ENCODE results near the gene ARTN.
A peak's percentile ranks its signal among the peaks of the same experiment; 100 is the strongest.

ARTN gene

GRCh38 chr1:43973981-43974442 lies 40.4 kb downstream of the ARTN start:
- DNase-seq = peak; percentile 23

- DNase-seq = peak; percentile 98
Observed at GRCh38 chr1:43974443-43975248, 41.0 kb downstream of the ARTN start, which contains the start of gene ATP6V0B. Gene ATP6V0B, plus strand, starts transcription at chr1:43974960. Its CDS starts 81 bp downstream, at chr1:43975041.

GRCh38 chr1:43975249-43975961 lies 41.8 kb downstream of the ARTN start:
- DNase-seq = peak; percentile 33

- DNase-seq = no peak
Observed at GRCh38 chr1:43976045-43976444, 42.4 kb downstream of the ARTN start.

GRCh38 chr1:43976890-43977289 lies 43.3 kb downstream of the ARTN start:
- no peak for DNase-seq

GRCh38 chr1:43977376-43978263 lies 44.0 kb downstream of the ARTN start:
- DNase-seq = no peak

GRCh38 chr1:43978264-43978550 lies 44.6 kb downstream of the ARTN start:
- no peak for DNase-seq

GRCh38 chr1:43978551-43979260 lies 45.1 kb downstream of the ARTN start, which contains the start of gene B4GALT2:
Gene B4GALT2, plus strand, starts transcription at chr1:43979210. Its CDS starts 1,951 bp downstream, at chr1:43981161.
- peak; percentile 68 for DNase-seq

GRCh38 chr1:43979261-43979527 lies 45.6 kb downstream of the ARTN start:
- DNase-seq = no peak

- peak; percentile 69 for DNase-seq
Observed at GRCh38 chr1:43979528-43980254, 46.1 kb downstream of the ARTN start.

GRCh38 chr1:43980255-43981134 lies 46.9 kb downstream of the ARTN start:
- DNase-seq = no peak

- no peak for DNase-seq
Observed at GRCh38 chr1:43981135-43981491, 47.5 kb downstream of the ARTN start.

GRCh38 chr1:43981636-43982035 lies 48.0 kb downstream of the ARTN start:
- DNase-seq = no peak

- no peak for DNase-seq
Observed at GRCh38 chr1:43982241-43982640, 48.6 kb downstream of the ARTN start.

GRCh38 chr1:43982808-43983207 lies 49.2 kb downstream of the ARTN start:
- DNase-seq = no peak

GRCh38 chr1:43983253-43983899 lies 49.8 kb downstream of the ARTN start:
- DNase-seq = no peak

- no peak for DNase-seq
Observed at GRCh38 chr1:43984855-43985254, 51.3 kb downstream of the ARTN start.

- DNase-seq = no peak
Observed at GRCh38 chr1:43985984-43986595, 52.5 kb downstream of the ARTN start.

- DNase-seq = no peak
Observed at GRCh38 chr1:43986712-43987111, 53.1 kb downstream of the ARTN start.
